Fibroblast of peridontal ligament (primary cell): ENCODE measurements around the gene TRAPPC2B.
"Not testable (repeated sequence)": the region's sequence is repeated elsewhere in the genome, so short reads cannot be mapped to it uniquely, and the experiment has no call there.

Experiments used
- DNase-seq: peaks from one replicate; pipeline ENCODE4 v3.0.0-alpha.2; 2010; ENCODE audit errors: extremely low read depth

Gene TRAPPC2B

GRCh38 chr19:57374647-57375046, 11.3 kb downstream of the TRAPPC2B start:
- DNase-seq: not testable (repeated sequence)

DNA sequence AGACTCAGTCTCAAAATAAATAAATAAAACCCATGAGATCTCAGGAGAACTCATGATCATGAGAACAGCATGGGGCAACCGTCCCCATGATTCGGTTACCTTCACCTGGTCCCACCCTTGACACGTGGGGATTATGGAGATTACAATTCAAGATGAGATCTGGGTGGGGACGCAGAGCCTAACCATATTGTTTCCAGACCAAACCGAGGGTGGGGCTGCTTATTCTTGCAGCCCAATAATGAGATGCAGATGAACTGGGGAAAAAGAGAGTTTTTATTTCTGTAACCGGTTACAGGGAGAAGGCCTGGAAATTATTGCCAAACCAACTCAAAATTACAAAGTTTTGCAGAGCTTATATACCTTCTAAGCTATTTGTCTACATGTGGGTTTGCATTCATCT, 12.8 kb downstream of the TRAPPC2B start:
- no peak for DNase-seq

GRCh38 chr19:57377498-57378146, 14.3 kb downstream of the TRAPPC2B start:
- DNase-seq: no peak

GRCh38 chr19:57380923-57381322, 17.6 kb downstream of the TRAPPC2B start:
- no peak for DNase-seq

DNA sequence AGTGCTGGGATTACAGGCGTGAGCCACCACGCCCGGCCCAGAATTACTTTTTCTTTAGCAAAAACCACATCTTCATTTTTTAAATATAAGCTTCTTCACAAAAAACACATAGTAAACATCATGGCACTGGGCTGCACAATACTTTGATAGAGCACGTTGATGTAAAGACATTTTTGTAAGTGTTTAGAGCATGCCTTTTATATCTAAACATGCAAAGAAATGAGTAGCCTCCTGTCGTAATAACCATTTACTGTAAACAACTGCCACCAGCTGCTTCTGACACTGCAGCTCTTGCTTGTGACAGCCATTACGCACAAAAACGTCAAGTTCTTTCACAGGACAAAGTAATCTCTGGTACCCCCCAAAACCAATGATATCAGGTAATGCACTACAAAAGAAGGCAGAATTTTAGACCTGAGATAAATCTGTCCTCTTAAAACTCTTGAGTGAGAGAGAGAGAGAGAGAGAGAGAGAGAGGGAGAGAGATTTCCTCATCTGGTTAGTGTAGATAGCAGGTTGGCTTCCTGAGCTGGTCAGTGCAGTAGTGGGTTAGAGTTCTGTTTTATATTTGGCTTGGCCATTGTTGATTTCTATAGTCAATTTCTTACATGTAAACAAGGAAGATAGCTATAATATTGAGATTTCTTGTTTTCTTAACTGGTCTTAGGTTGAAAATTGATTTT, 19.6 kb downstream of the TRAPPC2B start:
- no peak for DNase-seq

DNA sequence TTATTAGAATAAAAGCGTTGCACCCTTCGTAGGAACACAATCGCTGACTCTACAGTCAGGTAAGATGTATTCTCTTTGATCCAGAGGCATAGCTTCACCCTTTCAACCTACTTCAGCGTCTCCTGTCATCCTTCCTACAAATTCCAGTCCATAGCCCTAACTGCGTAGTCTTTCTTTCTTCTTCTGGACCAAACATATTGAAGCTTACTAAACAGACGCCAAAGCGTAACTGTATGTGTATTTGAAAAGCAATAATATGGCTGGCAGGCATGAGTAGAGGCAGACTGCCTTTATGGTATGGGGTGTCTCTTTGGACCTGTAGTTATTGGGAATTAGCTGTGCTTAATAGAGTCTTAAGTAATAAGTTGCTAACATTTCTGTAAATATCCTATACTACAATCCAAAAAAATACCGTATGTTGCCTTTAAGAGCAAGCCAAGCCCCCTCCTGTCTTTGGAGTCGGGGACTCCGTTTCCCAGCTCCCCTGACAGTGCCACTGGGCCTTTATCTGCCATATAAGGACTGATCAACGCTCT, 25.9 kb downstream of the TRAPPC2B start:
- no peak for DNase-seq

DNA sequence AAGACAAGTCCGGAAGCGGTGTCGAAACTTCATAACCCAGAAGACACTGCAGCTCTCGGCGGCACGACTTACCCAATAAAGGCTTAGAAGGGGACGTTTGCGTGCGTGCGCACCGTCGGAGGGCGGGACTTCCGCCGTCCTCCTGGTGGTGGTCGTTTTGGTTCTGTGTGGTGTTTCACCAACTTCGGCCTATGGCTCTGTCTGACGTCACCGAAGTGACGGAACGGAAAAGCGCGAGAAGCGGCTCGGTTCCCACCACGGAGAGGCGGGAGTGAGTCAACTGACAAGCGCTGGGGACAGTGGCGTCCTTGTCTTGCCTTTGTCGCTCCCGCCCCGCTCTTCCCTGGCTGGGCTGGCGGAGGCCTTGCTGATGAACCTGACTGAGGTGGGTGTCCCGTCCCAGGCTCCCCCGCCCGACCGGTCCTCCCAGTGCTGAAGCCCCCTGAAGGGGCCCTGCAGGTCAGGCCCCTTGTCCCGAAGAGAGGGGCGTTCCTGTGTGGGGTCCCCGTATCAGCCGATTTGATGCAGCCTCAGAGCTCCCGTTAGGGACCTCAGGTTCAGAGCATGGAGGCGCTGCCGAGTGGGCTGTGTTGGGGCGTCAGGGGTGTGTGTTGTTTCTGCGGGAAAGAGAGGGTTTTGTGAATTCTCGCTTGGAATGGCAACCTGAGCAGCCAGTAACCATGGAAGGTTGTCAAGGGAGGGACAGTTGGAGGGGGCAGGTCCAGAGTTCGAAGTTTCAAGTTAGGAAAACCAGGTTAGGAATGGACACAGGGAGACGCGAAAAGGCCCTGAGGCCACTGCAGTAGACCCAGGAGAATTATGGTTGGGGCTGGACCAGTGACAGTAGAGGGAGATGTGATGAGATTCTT, 26.6 kb downstream of the TRAPPC2B start, which contains the start of gene ZNF548:
Gene ZNF548, plus strand, starts transcription at position 125 of the 869 bp plus-strand sequence. Its CDS starts 246 bp downstream, at position 371.
- DNase-seq: peak; percentile 99

DNA sequence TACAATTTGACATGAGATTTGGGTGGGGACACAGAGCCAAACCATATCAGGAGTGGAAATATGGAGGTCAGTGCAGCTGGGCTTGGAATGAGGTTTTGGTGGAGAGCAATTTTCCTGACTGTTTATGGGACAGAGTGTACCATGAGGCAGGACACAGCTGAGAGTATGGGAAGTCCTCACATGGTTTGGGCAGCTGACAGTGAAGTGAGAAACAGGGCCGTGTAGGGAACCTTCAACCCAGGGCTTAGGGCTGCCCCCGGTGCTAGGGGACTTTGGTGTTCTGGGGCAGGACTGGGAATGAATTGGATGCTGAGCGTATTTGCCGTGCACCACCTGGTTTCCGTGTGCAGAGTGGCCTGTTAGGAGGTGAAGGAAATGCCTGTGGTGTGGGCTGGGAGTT, 32.4 kb downstream of the TRAPPC2B start:
- no peak for DNase-seq

GRCh38 chr19:57398868-57399267, 35.5 kb downstream of the TRAPPC2B start:
- DNase-seq: no peak

DNA sequence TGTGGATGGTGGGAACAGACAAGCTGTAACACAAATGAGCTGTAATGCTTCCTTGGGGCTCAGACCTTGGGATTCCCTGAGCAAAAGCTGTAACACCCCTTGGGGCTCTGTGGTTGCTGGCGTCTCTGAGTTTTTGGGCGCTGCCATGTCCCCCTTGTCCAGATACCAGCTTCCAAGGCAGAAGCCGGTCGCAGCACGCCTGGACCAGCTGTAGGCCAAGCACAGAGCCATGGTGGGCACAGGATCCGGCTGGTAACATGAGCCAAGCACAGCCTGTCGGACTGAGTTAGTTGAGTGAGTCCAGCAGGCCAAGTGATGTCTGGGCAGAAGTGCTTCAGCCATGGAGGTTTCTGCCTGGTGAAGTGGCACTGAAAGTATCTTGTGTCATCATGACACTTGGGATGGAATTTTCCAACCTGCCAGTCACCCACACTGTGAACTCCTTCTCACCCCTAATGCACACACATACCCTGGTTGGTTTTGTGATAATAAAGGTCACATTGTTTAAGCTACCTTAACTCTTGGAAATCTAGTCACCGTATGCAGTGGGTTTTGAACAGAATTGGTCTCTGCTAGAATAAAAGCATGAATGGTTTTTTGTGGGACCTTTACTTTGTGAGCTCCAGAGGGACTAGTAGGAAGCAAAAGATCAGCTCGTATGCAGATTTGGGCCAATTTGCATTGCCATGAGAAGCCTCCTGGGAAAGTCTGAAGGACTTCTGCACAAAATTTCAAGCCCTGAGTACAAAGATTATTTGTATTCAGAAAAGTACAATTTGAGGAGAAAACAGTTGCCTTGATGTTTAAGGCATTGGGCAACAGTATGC, 40.6 kb downstream of the TRAPPC2B start:
- no peak for DNase-seq

- peak; percentile 39 for DNase-seq
Measured at GRCh38 chr19:57406516-57407123, 43.3 kb downstream of the TRAPPC2B start.

DNA sequence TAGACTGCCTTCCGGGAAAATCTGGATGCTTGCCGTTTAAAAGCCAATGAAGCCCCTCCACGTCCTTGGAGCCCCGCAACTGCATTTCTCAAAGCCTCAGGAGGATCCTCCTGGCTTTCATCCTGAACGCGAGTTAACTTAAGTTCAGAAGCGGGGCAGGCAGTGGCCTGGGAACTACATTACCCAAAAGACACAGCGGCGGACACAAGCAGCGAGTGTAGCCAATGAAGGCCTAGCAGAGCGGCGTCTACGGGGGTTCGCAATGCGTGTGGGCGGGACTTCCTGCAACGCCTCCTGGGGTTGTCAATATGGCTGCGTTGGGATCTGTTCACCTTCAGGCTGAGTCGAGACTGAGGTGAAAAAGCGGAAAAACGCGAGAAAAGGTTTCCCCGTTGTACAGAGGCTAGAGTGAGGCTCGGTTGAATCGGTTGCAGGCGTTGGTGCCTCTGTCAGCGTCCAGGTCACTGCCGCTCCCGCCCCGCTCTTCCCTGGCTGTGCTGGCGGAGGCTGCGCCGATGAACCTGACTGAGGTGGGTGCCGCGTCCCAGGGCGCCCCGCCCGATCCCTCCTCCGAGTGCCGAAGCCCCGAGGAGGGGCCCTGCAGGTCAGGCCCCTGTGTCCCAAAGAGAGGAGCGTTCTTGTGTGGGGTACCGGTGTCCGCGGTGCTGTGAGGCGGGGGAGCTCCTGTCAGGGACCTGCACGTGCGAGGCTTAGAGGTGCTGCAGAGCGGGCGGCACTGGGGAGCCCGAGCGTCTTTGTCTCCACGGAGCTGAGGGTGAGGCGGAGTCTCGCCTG, 47.7 kb downstream of the TRAPPC2B start, which contains the start of gene ZNF17:
Gene ZNF17, plus strand, starts transcription at position 285 of the 795 bp plus-strand sequence. CDS start 2,455 bp downstream, outside the sequence.
- DNase-seq: peak; percentile 92
